Activated CD4-positive, alpha-beta T cell treated with anti-CD3 and anti-CD28 coated beads, Interleukin-2, amount 50 U/mL, for 1 hour (primary cell): Measurements from ENCODE around the gene HOMER2.
"Not testable (repeated sequence)": the region's sequence is repeated elsewhere in the genome, so short reads cannot be mapped to it uniquely, and the experiment has no call there.

ENCODE experiments used
- DNase-seq: peaks from one replicate; pipeline ENCODE4 v3.0.0-alpha.2; 2020

Gene HOMER2

GRCh38 chr15:82830427-82831173 lies 121.9 kb downstream of the HOMER2 start:
- DNase-seq = no peak

GRCh38 chr15:82829234-82829633 lies 123.3 kb downstream of the HOMER2 start:
- no peak for DNase-seq

- no peak for DNase-seq
These were observed 124.4 kb downstream of the HOMER2 start for GRCh38 chr15:82828075-82828474.

GRCh38 chr15:82823049-82823448 lies 129.5 kb downstream of the HOMER2 start:
- DNase-seq = no peak

GRCh38 chr15:82821851-82822250 lies 130.7 kb downstream of the HOMER2 start:
- not testable (repeated sequence) for DNase-seq

GRCh38 chr15:82821396-82821795 lies 131.1 kb downstream of the HOMER2 start:
- not testable (repeated sequence) for DNase-seq

GRCh38 chr15:82820128-82820527 lies 132.4 kb downstream of the HOMER2 start:
- DNase-seq = no peak

GRCh38 chr15:82812994-82813393 lies 139.5 kb downstream of the HOMER2 start:
- DNase-seq = no peak

- DNase-seq = peak; percentile 35
These were observed 141.6 kb downstream of the HOMER2 start for GRCh38 chr15:82810890-82811426.

- peak; percentile 23 for DNase-seq
These were observed 142.2 kb downstream of the HOMER2 start for GRCh38 chr15:82810061-82810889.

- peak; percentile 92 for DNase-seq
These were observed 143.0 kb downstream of the HOMER2 start, which contains the start of gene WHAMM for GRCh38 chr15:82809308-82810060. Gene WHAMM (plus strand): TSS chr15:82809628. CDS start chr15:82809727, 99 bp downstream.

GRCh38 chr15:82808634-82809041 lies 143.9 kb downstream of the HOMER2 start:
- no peak for DNase-seq

- no peak for DNase-seq
These were observed 144.4 kb downstream of the HOMER2 start for GRCh38 chr15:82807920-82808633.

- no peak for DNase-seq
These were observed 146.5 kb downstream of the HOMER2 start, which contains the start of gene FSD2 for GRCh38 chr15:82805994-82806406. Gene FSD2 (minus strand): TSS chr15:82806069. CDS start chr15:82787390, 18,679 bp downstream.

GRCh38 chr15:82804575-82804949 lies 148.0 kb downstream of the HOMER2 start:
- DNase-seq = no peak

- no peak for DNase-seq
These were observed 148.5 kb downstream of the HOMER2 start for GRCh38 chr15:82803793-82804574.

- DNase-seq = no peak
These were observed 150.0 kb downstream of the HOMER2 start for GRCh38 chr15:82802497-82802896.

- DNase-seq = no peak
These were observed 153.2 kb downstream of the HOMER2 start for GRCh38 chr15:82799183-82799841.
